T-cell (primary cell): Measurements from ENCODE around the gene SLC6A6. TPM values are rescaled to one million over a fixed set of nuclear protein-coding genes. Genes with fewer than 3 reads are reported as not detected.

Source experiments
- ATAC-seq, 4 experiments: fragments of 200-7000 bp in 3 of 4; fragments of 150-1000 bp in 1 of 4; cut with Tn5 transposase; replicated peaks in 1 of 4; 1 replicate in 3 of 4; 2 replicates in 1 of 4; pipeline ENCODE4 v1.10.0; 2021; ENCODE audit warnings: moderate library complexity in 3 of 4, mild to moderate bottlenecking in 2 of 4, moderate number of reproducible peaks in 1 of 4
- CTCF ChIA-PET, 2 donors: fragments of 300-600 bp; sonication (Branson Sonifier 250); formaldehyde crosslinking; loops; one replicate each; lab custom pipeline; 2022; ENCODE audit warnings: antibody characterized with exemption in 2 of 2; lab: Charles Lee
- POLR2A ChIA-PET, 2 donors: fragments of 300-600 bp; sonication (Branson Sonifier 250); formaldehyde crosslinking; loops; one replicate each; lab custom pipeline; 2022; ENCODE audit warnings: antibody characterized with exemption in 2 of 2; lab: Charles Lee
- DNase-seq, 35 experiments: peaks; one replicate each; pipeline versions ENCODE4 v3.0.0 to v3.0.0-alpha.2; 2013 to 2023
- H3K27ac ChIP-seq: one replicate; pipeline ENCODE4 v1.5.1; 2013; ENCODE audit warnings: low read length
- H3K27me3 ChIP-seq, 2 experiments: replicated peaks in 1 of 2; 1 replicate in 1 of 2; 2 replicates in 1 of 2; pipeline versions ENCODE4 v1.6.1 to v1.7.0; 2013; ENCODE audit warnings: low read length in 1 of 2, mixed read lengths in 1 of 2; ENCODE audit not compliant: control insufficient read depth in 2 of 2, insufficient read depth in 2 of 2; ENCODE audit errors: extremely low read depth in 1 of 2
- H3K36me3 ChIP-seq, 2 donors: 1 replicate in 1 of 2; 2 replicates in 1 of 2; pipeline versions ENCODE4 v1.6.1 to v1.7.0; 2013; ENCODE audit warnings: low read length in 1 of 2; ENCODE audit not compliant: control insufficient read depth in 2 of 2, insufficient read depth in 1 of 2; ENCODE audit errors: extremely low read depth in 1 of 2
- H3K4me1 ChIP-seq, 2 experiments: 1 replicate in 1 of 2; 2 replicates in 1 of 2; pipeline versions ENCODE4 v1.6.1 to v1.7.0; 2013; ENCODE audit warnings: low read length in 2 of 2, mixed read lengths in 1 of 2; ENCODE audit not compliant: insufficient read depth in 2 of 2, control insufficient read depth in 1 of 2; ENCODE audit errors: extremely low read depth in 1 of 2
- H3K4me3 ChIP-seq, 2 donors: 1 replicate in 1 of 2; 2 replicates in 1 of 2; pipeline versions ENCODE4 v1.5.1 to v1.7.0; 2013; ENCODE audit warnings: mild to moderate bottlenecking in 2 of 2, low read length in 1 of 2, moderate library complexity in 1 of 2; ENCODE audit not compliant: control insufficient read depth in 1 of 2; ENCODE audit errors: extremely low read depth in 1 of 2
- H3K9me3 ChIP-seq: 2 replicates; pipeline ENCODE4 v1.7.0; 2013
- H3K27ac Mint-ChIP-seq, 2 donors: one replicate each; pipeline ENCODE4 v1.8.0; 2020 to 2021; ENCODE audit warnings: mild to moderate bottlenecking in 2 of 2, mixed read lengths in 2 of 2
- H3K27me3 Mint-ChIP-seq, 2 donors: one replicate each; pipeline ENCODE4 v1.8.0; 2021 to 2022; ENCODE audit warnings: mixed read lengths in 2 of 2
- H3K36me3 Mint-ChIP-seq: one replicate; pipeline ENCODE4 v1.8.0; 2021; ENCODE audit warnings: mixed read lengths
- H3K4me1 Mint-ChIP-seq, 3 donors: one replicate each; pipeline ENCODE4 v1.8.0; 2020 to 2022; ENCODE audit warnings: mixed read lengths in 3 of 3, mild to moderate bottlenecking in 1 of 3
- H3K4me3 Mint-ChIP-seq, 3 donors: one replicate each; pipeline ENCODE4 v1.8.0; 2020 to 2022; ENCODE audit warnings: mild to moderate bottlenecking in 3 of 3, mixed read lengths in 3 of 3, moderate library complexity in 3 of 3
- H3K9me3 Mint-ChIP-seq, 3 donors: one replicate each; pipeline ENCODE4 v1.8.0; 2020 to 2022; ENCODE audit warnings: mixed read lengths in 3 of 3
- WGBS: methylation state at CpG from one replicate; pipeline ENCODE4 v1.1.5; 2013; ENCODE audit warnings: missing lambda C conversion rate; ENCODE audit not compliant: insufficient coverage; 5-methylcytosine and 5-hydroxymethylcytosine counted together
- total RNA-seq, 35 experiments: library from RNA in 6 of 35; stranded (reverse) in 6 of 35; fragments of 120-200 nt in 1 of 35; gene quantifications; one replicate each; pipeline versions ENCODE4 v1.2.1 to v1.2.4 and lab custom pipeline; 2013 to 2026

Gene SLC6A6
- total RNA-seq, 5 donors from 2014 or later (not counting 1 experiment from before 2014, with no cell fraction given): 49.3 to 72.5 (median 63.6) TPM

GRCh38 chr3:14361068-14361677 is 41.2 kb upstream of the SLC6A6 start:
- Histone ChIP-seq H3K9me3 (no peaks in the 10 kb centered on the region), H3K36me3 (no peaks in the 10 kb centered on the region), H3K4me3 (no peak overlapping the region), H3K27ac (no peak overlapping the region), H3K4me1 (no peaks in the 10 kb centered on the region), H3K27me3 (peaks cover 0 to 17% of the 10 kb centered on the region in 2 experiments)
- Mint-ChIP-seq H3K9me3 (no peaks in the 10 kb centered on the region), H3K4me1 (no peaks in the 10 kb centered on the region), H3K27ac (no peak overlapping the region), H3K27me3 (peaks cover 0 to 2% of the 10 kb centered on the region in 2 donors), H3K4me3 (no peak overlapping the region), H3K36me3 (no peaks in the 10 kb centered on the region)
- ATAC-seq (no peak), DNase-seq (no peak)
- 54% methylated on average over 3 of the region's 8 CpGs for WGBS
- ChIA-PET CTCF (no interaction called here), POLR2A (no interaction called here)

DNA sequence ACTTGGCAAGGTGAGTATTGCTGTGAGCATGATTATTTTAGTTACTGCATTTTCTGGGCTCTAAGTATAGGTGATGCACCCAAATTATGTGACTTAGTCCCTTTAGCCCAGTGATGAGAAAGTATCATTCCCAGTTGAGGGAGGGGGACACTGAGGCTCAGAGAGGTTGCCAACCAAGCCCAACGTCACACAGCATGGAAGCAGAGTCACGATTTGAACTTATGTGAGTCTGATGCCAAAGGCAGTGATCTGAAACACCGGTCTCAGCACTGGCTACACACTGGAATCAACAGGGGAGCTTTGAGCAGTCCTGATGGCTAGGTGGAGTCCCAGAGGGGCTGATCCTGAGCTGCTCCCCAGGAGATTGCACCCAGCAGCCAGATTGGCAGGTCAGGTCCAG is 39.5 kb upstream of the SLC6A6 start:
- ATAC-seq (no peak), DNase-seq (no peak)
- WGBS: 63% methylated on average over 3 of the region's 3 CpGs
- Histone ChIP-seq H3K4me1 (no peaks in the 10 kb centered on the region), H3K27me3 (peaks cover 0 to 15% of the 10 kb centered on the region in 2 experiments), H3K36me3 (no peaks in the 10 kb centered on the region), H3K4me3 (no peak overlapping the region), H3K27ac (no peak overlapping the region), H3K9me3 (no peaks in the 10 kb centered on the region)
- CTCF ChIA-PET: no interaction called here
- H3K27ac Mint-ChIP-seq: no peak overlapping the region
- no peaks in the 10 kb centered on the region for H3K36me3 Mint-ChIP-seq
- peaks cover 0 to 4% of the 10 kb centered on the region in 2 donors for H3K27me3 Mint-ChIP-seq
- POLR2A ChIA-PET: no interaction called here
- H3K9me3 Mint-ChIP-seq: no peaks in the 10 kb centered on the region
- no peak overlapping the region for H3K4me3 Mint-ChIP-seq
- no peaks in the 10 kb centered on the region for H3K4me1 Mint-ChIP-seq

- peaks cover 0 to 2% of the 10 kb centered on the region in 2 donors for H3K27me3 Mint-ChIP-seq
- Histone ChIP-seq H3K27ac (no peak overlapping the region), H3K36me3 (no peaks in the 10 kb centered on the region), H3K9me3 (no peaks in the 10 kb centered on the region), H3K4me1 (no peaks in the 10 kb centered on the region), H3K4me3 (no peak overlapping the region), H3K27me3 (peaks cover 0 to 10% of the 10 kb centered on the region in 2 experiments)
- no peaks in the 10 kb centered on the region for H3K9me3 Mint-ChIP-seq
- no peaks in the 10 kb centered on the region for H3K36me3 Mint-ChIP-seq
- no peak overlapping the region for H3K27ac Mint-ChIP-seq
- ChIA-PET POLR2A (no interaction called here), CTCF (no interaction called here)
- no peaks in the 10 kb centered on the region for H3K4me1 Mint-ChIP-seq
- ATAC-seq (no peak), DNase-seq (no peak)
- 80% methylated on average over 2 of the region's 3 CpGs for WGBS
- no peak overlapping the region for H3K4me3 Mint-ChIP-seq
Measured at GRCh38 chr3:14363379-14363778, 39.0 kb upstream of the SLC6A6 start.

DNA sequence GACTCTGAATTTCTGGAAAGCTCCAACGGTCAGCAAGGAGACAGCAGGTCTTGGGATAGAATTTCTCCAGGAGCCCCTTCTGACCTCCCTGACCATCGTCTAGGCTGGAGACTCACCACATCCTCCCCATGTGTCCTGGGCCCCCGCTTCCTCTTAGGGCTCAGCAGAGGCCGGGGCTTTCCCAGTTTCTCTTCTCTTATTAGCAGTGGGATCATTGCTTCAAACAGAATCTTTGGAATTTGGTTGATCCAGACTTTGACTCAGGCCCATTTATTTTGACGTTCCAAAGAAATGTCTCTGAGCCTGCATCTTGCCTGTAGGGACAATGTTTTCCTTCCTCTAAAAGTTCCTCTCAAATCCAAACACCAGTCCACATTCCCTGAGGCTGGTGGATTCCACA is 38.4 kb upstream of the SLC6A6 start:
- Mint-ChIP-seq H3K27me3 (peaks cover 0 to 2% of the 10 kb centered on the region in 2 donors), H3K4me1 (no peaks in the 10 kb centered on the region), H3K4me3 (no peak overlapping the region), H3K36me3 (no peaks in the 10 kb centered on the region), H3K27ac (no peak overlapping the region), H3K9me3 (no peaks in the 10 kb centered on the region)
- WGBS: 67% methylated on average over 4 of the region's 5 CpGs
- ATAC-seq (no peak), DNase-seq (no peak)
- no peaks in the 10 kb centered on the region for H3K9me3 ChIP-seq
- ChIA-PET POLR2A (interaction anchor here in 1 of 2 donors (0.5 kb wide), 1 partner anchor 1338 kb away, joined by 11 read pairs; no protein-coding TSS in a partner anchor), CTCF (no interaction called here)
- peaks cover 0 to 9% of the 10 kb centered on the region in 2 experiments for H3K27me3 ChIP-seq
- H3K4me3 ChIP-seq: no peak overlapping the region
- no peak overlapping the region for H3K27ac ChIP-seq
- no peaks in the 10 kb centered on the region for H3K4me1 ChIP-seq
- H3K36me3 ChIP-seq: no peaks in the 10 kb centered on the region

DNA sequence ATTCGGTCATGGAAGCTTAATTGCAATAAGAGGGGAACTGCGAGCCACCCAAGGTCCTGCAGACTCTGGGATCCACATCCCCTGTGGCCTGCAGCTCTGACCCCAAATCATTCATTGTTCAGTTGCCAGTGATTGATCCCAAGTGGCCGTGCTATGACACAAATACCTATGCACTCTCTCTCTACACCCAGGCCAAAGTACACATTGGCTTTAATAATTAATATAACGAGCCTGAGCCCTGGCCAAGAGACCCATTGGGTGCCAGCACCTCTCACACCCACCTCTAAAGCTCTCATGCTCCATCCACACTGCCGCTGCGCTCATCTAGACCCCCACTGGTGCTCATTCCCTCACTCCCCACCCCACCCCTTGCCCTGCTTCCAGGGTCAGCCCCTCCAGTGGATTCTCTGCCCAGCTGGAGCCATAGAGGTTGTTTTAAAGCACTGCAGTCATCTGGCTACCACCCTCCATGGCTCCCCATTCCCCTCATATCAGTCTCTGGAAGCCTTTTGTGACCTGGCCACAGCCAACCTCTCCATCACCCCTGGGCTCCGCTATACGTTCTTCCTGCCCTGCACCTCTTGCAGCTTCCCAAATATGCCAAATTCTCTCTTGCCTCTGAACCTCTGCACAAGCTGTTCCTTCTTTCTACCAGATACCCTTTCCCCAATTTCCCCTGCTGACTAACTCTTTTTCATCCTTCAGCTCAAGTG is 37.7 kb upstream of the SLC6A6 start:
- Mint-ChIP-seq H3K4me1 (no peaks in the 10 kb centered on the region), H3K36me3 (no peaks in the 10 kb centered on the region), H3K4me3 (no peak overlapping the region), H3K9me3 (no peaks in the 10 kb centered on the region), H3K27me3 (peaks cover 0 to 2% of the 10 kb centered on the region in 2 donors), H3K27ac (no peak overlapping the region)
- CTCF ChIA-PET: no interaction called here
- H3K4me3 ChIP-seq: no peak overlapping the region
- H3K36me3 ChIP-seq: no peaks in the 10 kb centered on the region
- DNase-seq (no peak), ATAC-seq (no peak)
- H3K27ac ChIP-seq: no peak overlapping the region
- H3K4me1 ChIP-seq: no peaks in the 10 kb centered on the region
- no peaks in the 10 kb centered on the region for H3K9me3 ChIP-seq
- H3K27me3 ChIP-seq: peaks cover 0 to 9% of the 10 kb centered on the region in 2 experiments
- WGBS: 95% methylated on average over 6 of the region's 8 CpGs
- POLR2A ChIA-PET: no interaction called here

DNA sequence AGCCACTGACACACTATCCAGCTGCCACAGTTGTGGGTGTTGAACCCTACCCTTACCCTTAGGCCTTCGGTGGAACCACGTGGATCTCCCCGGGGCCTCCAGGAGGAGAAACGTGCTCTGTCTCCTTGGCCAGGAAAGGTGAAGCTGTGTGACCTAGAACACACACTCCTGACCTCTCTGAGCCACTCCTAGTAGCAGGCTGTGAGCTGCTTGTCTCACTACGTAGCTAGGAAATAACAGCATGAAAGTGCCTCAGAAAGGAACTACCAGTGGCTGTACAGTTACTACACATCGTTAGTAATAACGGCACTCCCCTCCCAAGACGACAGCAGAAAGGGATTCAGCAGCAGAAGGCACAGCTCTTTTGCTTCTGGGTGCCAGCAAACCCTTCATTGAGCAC is 36.2 kb upstream of the SLC6A6 start:
- peaks cover 0 to 2% of the 10 kb centered on the region in 2 donors for H3K27me3 Mint-ChIP-seq
- no peak overlapping the region for H3K27ac ChIP-seq
- peak overlapping the region in 1 of 2 donors; percentile 45 for H3K27ac Mint-ChIP-seq
- H3K27me3 ChIP-seq: peaks cover 0 to 18% of the 10 kb centered on the region in 2 experiments
- H3K36me3 ChIP-seq: no peaks in the 10 kb centered on the region
- DNase-seq (no peak), ATAC-seq (no peak)
- no peak overlapping the region for H3K4me3 Mint-ChIP-seq
- H3K4me1 ChIP-seq: no peaks in the 10 kb centered on the region
- POLR2A ChIA-PET: no interaction called here
- H3K4me1 Mint-ChIP-seq: no peaks in the 10 kb centered on the region
- CTCF ChIA-PET: no interaction called here
- no peaks in the 10 kb centered on the region for H3K9me3 ChIP-seq
- H3K4me3 ChIP-seq: no peak overlapping the region
- WGBS: 73% methylated on average over 5 of the region's 8 CpGs
- no peaks in the 10 kb centered on the region for H3K9me3 Mint-ChIP-seq
- no peaks in the 10 kb centered on the region for H3K36me3 Mint-ChIP-seq
